Hepatocyte (in vitro differentiated cells): ENCODE measurements around the gene CDH26. TPM values are rescaled to one million over a fixed set of nuclear protein-coding genes. Genes with fewer than 3 reads are reported as not detected.

ENCODE experiments used
- DNase-seq: peaks from one replicate; pipeline ENCODE4 v3.0.0-alpha.2; 2016; ENCODE audit warnings: low spot score
- H2AFZ ChIP-seq: fragments of 200-600 bp; sonication (generic); 2 replicates; pipeline ENCODE4 v1.6.0; 2016; ENCODE audit warnings: antibody characterized with exemption, mild to moderate bottlenecking
- H3K27ac ChIP-seq: fragments of 200-600 bp; sonication (generic); 2 replicates; pipeline ENCODE4 v1.5.1; 2016; ENCODE audit warnings: mild to moderate bottlenecking
- H3K27me3 ChIP-seq: fragments of 200-600 bp; sonication (generic); 2 replicates; pipeline ENCODE4 v1.6.1; 2016
- H3K36me3 ChIP-seq: fragments of 200-600 bp; sonication (generic); replicated peaks from 2 replicates; pipeline ENCODE4 v1.5.1; 2016; ENCODE audit warnings: low read depth; ENCODE audit not compliant: insufficient read depth
- H3K4me1 ChIP-seq: fragments of 200-600 bp; sonication (generic); 2 replicates; pipeline ENCODE4 v1.5.1; 2016; ENCODE audit warnings: mild to moderate bottlenecking, moderate library complexity; ENCODE audit not compliant: insufficient read depth
- H3K4me2 ChIP-seq: fragments of 200-600 bp; sonication (generic); 2 replicates; pipeline ENCODE4 v1.6.0; 2016
- H3K4me3 ChIP-seq: fragments of 200-600 bp; sonication (generic); 2 replicates; pipeline ENCODE4 v1.5.1; 2016; ENCODE audit warnings: mild to moderate bottlenecking
- H3K79me2 ChIP-seq: fragments of 200-600 bp; sonication (generic); 2 replicates; pipeline ENCODE4 v1.6.0; 2017; ENCODE audit warnings: mild to moderate bottlenecking
- H3K9me2 ChIP-seq: fragments of 200-600 bp; sonication (generic); replicated peaks from 2 replicates; pipeline ENCODE4 v1.6.0; 2017; ENCODE audit warnings: mild to moderate bottlenecking; ENCODE audit not compliant: insufficient read depth
- H3K9me3 ChIP-seq: fragments of 200-600 bp; sonication (generic); 2 replicates; pipeline ENCODE4 v1.5.1; 2016; ENCODE audit warnings: low read depth, mild to moderate bottlenecking
- H4K20me1 ChIP-seq: fragments of 200-600 bp; sonication (generic); 2 replicates; pipeline ENCODE4 v1.6.0; 2016; ENCODE audit warnings: mild to moderate bottlenecking; ENCODE audit not compliant: insufficient read depth, poor library complexity, severe bottlenecking
- CTCF ChIP-seq: fragments of 200-600 bp; sonication (generic); IDR thresholded peaks from 2 replicates; pipeline ENCODE4 v1.5.1; 2016; ENCODE audit warnings: antibody characterized with exemption, mild to moderate bottlenecking; ENCODE audit not compliant: poor library complexity
- EZH2 ChIP-seq: fragments of 200-600 bp; sonication (generic); IDR thresholded peaks from 2 replicates; pipeline ENCODE4 v1.6.1; 2016; ENCODE audit warnings: antibody characterized with exemption, mild to moderate bottlenecking, borderline replicate concordance
- EZH2phosphoT487 ChIP-seq: fragments of 200-600 bp; sonication (generic); IDR thresholded peaks from one replicate; pipeline ENCODE4 v1.6.1; 2018; ENCODE audit warnings: antibody characterized with exemption, mild to moderate bottlenecking, low read depth, moderate library complexity; ENCODE audit not compliant: unreplicated experiment, severe bottlenecking
- WGBS: methylation state at CpG from one replicate; pipeline ENCODE4 v1.1.6; 2016; ENCODE audit warnings: low lambda C conversion rate; ENCODE audit errors: missing lambda C conversion rate; 5-methylcytosine and 5-hydroxymethylcytosine counted together
- polyA plus RNA-seq: library from polyadenylated mRNA; unstranded; fragments of >200 nt; fragmentation: Nextera tagmentation; extraction: Ambion mirVana; gene quantifications from 2 replicates; pipeline ENCODE4 v1.2.1, GENCODE V29; 2016
- total RNA-seq: library from RNA; depleted of rRNA; stranded (reverse); fragments of >200 nt; gene quantifications from 2 replicates; pipeline ENCODE4 v1.2.3, GENCODE V29; 2014

Gene CDH26
- total and polyA plus RNA-seq, 2 experiments from 2014 or later: 2.2 to 2.3 TPM

- 74% methylated on average over 10 of the region's 10 CpGs for whole genome bisulfite sequencing
- Histone ChIP-seq H3K9me2 (no peaks in the 10 kb centered on the region), H4K20me1 (no peaks in the 10 kb centered on the region), H3K9me3 (no peaks in the 10 kb centered on the region), H3K4me3 (no peak overlapping the region), H3K79me2 (no peaks in the 10 kb centered on the region), H3K4me2 (no peak overlapping the region), H3K27ac (no peak overlapping the region), H2AFZ (no peak overlapping the region), H3K4me1 (peaks cover 20% of the 10 kb centered on the region), H3K36me3 (no peaks in the 10 kb centered on the region), H3K27me3 (no peaks in the 10 kb centered on the region)
- TF ChIP-seq CTCF: no peak
- no peak for TF ChIP-seq EZH2
- TF ChIP-seq EZH2phosphoT487: no peak
- DNase-seq: no peak
Measured at GRCh38 chr20:60036746-60037499, 78.7 kb downstream of the CDH26 start.

GRCh38 chr20:60038400-60039008 is 80.3 kb downstream of the CDH26 start:
- no peaks in the 10 kb centered on the region for H3K36me3 ChIP-seq
- no peaks in the 10 kb centered on the region for H4K20me1 ChIP-seq
- 91% methylated on average over 4 of the region's 4 CpGs for WGBS
- no peak overlapping the region for H3K27ac ChIP-seq
- no peak overlapping the region for H3K4me2 ChIP-seq
- no peaks in the 10 kb centered on the region for H3K79me2 ChIP-seq
- H3K9me2 ChIP-seq: no peaks in the 10 kb centered on the region
- H3K9me3 ChIP-seq: no peaks in the 10 kb centered on the region
- no peak for DNase-seq
- H3K27me3 ChIP-seq: no peaks in the 10 kb centered on the region
- H3K4me3 ChIP-seq: no peak overlapping the region
- TF ChIP-seq EZH2 (no peak), CTCF (no peak), EZH2phosphoT487 (no peak)
- peaks cover 18% of the 10 kb centered on the region for H3K4me1 ChIP-seq
- H2AFZ ChIP-seq: no peak overlapping the region

GRCh38 chr20:60039526-60039925 is 81.3 kb downstream of the CDH26 start:
- Histone ChIP-seq H3K36me3 (no peaks in the 10 kb centered on the region), H4K20me1 (no peaks in the 10 kb centered on the region), H3K9me3 (no peaks in the 10 kb centered on the region), H3K27me3 (no peaks in the 10 kb centered on the region), H3K9me2 (no peaks in the 10 kb centered on the region), H2AFZ (no peak overlapping the region), H3K4me2 (no peak overlapping the region), H3K79me2 (no peaks in the 10 kb centered on the region), H3K27ac (no peak overlapping the region), H3K4me1 (peaks cover 8% of the 10 kb centered on the region), H3K4me3 (no peak overlapping the region)
- whole genome bisulfite sequencing: 95% methylated on average over 3 of the region's 3 CpGs
- no peak for DNase-seq
- no peak for TF ChIP-seq EZH2
- no peak for TF ChIP-seq CTCF
- TF ChIP-seq EZH2phosphoT487: no peak
